Measurements from ENCODE around the gene POLR1H. TPM values are rescaled to one million over a fixed set of nuclear protein-coding genes. Genes with fewer than 3 reads are reported as not detected.

Gene POLR1H
- total RNA-seq, 1 donor from 2014 or later = 36.9 TPM

- intact Hi-C loops (cut with DNase I) = no loop called here
- Histone ChIP-seq H3K36me3 (no peaks in the 10 kb centered on the region), H3K4me3 (no peak overlapping the region), H3K4me1 (no peaks in the 10 kb centered on the region), H3K27me3 (no peaks in the 10 kb centered on the region), H3K27ac (no peak overlapping the region), H3K9me3 (no peaks in the 10 kb centered on the region)
- DNase-seq (ENCODE audit: low spot score in 2 of 2) = no peak
- no peak for TF ChIP-seq CTCF (IDR thresholded peaks at IDR 0.05)
These were observed 52.8 kb downstream of the POLR1H start for GRCh38 chr6:30113841-30114240.

Other genes with a start within 250 kb of the POLR1H start
- gene HLA-G, start 233.4 kb upstream of the POLR1H start, total RNA-seq = not detected
- gene HLA-A, start 118.7 kb upstream of the POLR1H start, total RNA-seq = 1,099 TPM
- gene PPP1R11, start 5.9 kb downstream of the POLR1H start, total RNA-seq = 7.1 TPM
- not detected for gene RNF39, start 14.5 kb downstream of the POLR1H start, total RNA-seq
- gene TRIM31, start 51.8 kb downstream of the POLR1H start, total RNA-seq = not detected
- gene TRIM40, start 74.9 kb downstream of the POLR1H start, total RNA-seq = not detected
- not detected for gene TRIM10, start 99.9 kb downstream of the POLR1H start, total RNA-seq
- gene TRIM15, start 102.3 kb downstream of the POLR1H start, total RNA-seq = not detected
- 38.6 TPM for gene TRIM26, start 152.1 kb downstream of the POLR1H start, total RNA-seq